Coronary artery (tissue), 2 donors: ENCODE results near the gene RASSF8.

Source experiments
- DNase-seq: peaks from one replicate; pipeline ENCODE4 v3.0.0-alpha.2; 2017; ENCODE audit warnings: low spot score
- H3K27ac ChIP-seq, 2 donors: fragments of 200-600 bp; sonication (generic); one replicate each; pipeline ENCODE4 v1.5.1; 2016 to 2019
- H3K4me3 ChIP-seq: fragments of 200-600 bp; sonication (generic); 2 replicates; pipeline ENCODE4 v1.5.1; 2016; ENCODE audit warnings: mild to moderate bottlenecking, moderate library complexity
- CTCF ChIP-seq: fragments of 200-600 bp; sonication (generic); IDR thresholded peaks from one replicate; pipeline ENCODE4 v1.5.1; 2019; ENCODE audit warnings: antibody characterized with exemption

Gene RASSF8

DNA sequence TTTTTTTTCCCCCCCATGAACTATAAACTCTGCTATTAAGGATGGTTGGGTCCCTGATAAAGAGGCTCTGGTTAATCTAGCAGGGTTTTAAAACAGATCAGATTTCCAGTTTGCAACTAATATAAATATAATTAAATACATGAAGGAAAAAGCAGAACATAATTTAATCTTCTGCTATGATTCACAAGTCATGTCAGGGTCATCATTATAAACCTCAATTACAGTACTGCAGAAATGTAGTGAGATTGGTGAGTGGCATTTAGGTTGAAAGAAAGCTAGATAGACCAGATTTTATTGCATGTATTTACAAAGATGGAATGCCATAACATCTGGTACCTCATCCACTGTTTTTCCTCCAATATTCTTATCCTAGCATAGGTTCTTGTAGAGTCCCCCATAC is 14.5 kb upstream of the RASSF8 start:
- no peak for TF ChIP-seq CTCF
- no peak for DNase-seq
- no peak overlapping the region for H3K27ac ChIP-seq
- no peak overlapping the region for H3K4me3 ChIP-seq

DNA sequence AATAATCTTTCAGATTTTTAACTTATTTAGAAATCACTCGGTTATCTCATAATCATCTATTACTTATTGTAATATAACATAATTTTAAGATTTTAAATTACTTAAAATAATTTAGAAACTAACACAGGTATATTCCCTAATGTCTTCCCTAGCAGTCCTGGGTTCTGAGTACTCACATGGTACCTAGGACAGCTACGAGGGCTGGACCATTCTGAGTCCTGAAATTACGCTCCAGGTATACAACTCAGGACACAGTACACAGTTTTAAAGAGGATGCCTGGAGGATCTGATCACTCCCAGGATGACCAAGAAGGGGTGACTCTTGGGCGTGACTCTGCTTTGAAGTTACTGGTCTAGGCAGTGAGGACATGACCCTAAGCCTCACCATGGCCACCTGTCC is 9.1 kb upstream of the RASSF8 start:
- no peak overlapping the region for H3K27ac ChIP-seq
- no peak for DNase-seq
- H3K4me3 ChIP-seq, result no peak overlapping the region
- TF ChIP-seq CTCF, result no peak

DNA sequence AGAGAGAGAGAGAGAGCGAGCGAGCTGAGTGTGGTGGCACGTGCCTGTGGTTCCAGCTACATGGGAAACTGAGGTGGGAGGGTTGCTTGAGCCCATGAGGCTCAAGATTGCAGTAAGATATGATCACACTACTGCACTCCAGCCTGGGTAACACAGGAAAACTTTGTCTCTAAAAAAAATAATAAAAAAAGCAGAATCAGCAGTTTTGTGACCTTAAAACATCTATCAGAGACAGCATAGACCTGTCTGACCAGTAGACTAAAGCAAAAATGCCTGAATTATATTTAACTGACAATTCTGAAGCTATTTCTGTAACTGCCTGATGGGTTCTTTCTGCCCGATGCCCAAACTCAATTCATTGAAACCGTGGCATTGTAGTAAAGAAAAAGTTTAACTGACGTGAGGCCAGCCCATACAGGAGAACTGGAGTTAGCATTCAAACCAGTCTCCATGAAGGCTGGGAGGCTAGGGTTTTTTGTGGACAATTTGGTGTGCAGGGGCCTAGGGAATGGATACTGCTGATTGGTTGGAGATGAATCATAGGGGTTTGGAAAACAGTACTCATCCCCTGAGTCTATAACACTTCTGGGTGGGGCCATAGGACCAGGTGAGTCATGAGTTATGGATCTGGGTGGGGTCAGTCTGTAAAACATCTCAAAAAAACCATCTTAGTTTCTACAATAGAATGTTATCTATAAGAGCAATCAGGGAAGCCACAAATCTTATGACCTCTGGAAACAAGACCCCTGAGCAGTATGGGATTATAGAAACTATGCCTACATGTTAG is 8.0 kb upstream of the RASSF8 start:
- no peak overlapping the region for H3K4me3 ChIP-seq
- TF ChIP-seq CTCF, result no peak
- no peak overlapping the region for H3K27ac ChIP-seq
- DNase-seq, result no peak

GRCh38 chr12:25957793-25958427 is 572 bp upstream of the RASSF8 start:
- peak overlapping the region; percentile 97 to 98 for H3K27ac ChIP-seq
- DNase-seq, result no peak
- peak overlapping the region; percentile 82 for H3K4me3 ChIP-seq
- no peak for TF ChIP-seq CTCF

DNA sequence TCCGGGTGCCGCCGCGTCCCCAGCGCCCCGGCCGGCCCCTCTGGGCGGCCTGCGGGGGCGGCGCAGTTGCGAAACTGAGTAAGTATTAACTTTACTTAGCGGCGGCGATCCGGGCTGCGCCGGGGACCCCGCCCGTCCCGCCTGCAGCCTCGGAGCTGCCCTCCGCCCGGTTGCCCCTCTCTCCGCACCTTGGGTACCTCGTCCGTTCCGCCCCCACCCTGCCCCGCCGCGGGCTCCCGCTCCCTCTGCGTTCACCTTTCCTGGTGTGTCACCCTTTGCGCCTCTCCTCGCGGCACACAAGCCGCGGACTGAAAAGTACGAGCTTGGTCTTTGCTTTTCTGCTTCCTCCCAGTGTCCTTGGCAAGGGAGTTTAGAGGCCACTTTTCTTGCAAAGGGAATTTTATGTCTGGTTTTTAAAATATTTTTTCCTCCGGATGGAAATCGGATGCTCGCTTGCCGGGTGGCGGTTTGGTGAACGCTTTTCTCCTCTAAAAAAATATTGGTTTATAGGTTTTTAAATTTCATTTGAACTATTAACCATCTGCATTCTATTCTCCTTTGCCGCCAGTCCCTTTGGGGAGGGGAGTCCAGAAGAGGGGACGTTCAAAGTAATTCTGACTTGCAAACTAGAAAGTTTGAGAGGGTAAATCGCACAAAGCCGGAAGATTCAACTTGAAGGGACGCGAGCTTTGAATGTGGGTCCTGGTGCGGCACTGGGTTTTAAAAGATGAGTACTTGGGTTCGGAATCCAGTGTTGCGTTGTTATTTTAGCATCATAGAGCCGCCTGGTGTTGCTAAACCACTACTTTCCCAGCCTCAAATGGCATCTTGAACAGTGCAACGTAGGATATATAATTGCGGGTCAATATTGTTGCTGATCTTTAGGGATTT is 834 bp downstream of the RASSF8 start:
- no peak for TF ChIP-seq CTCF
- H3K27ac ChIP-seq, result peak overlapping the region; percentile 97 to 98
- peak overlapping the region; percentile 82 for H3K4me3 ChIP-seq
- DNase-seq, result peak; percentile 77

GRCh38 chr12:25960143-25960542 is 1.7 kb downstream of the RASSF8 start:
- TF ChIP-seq CTCF, result no peak
- no peak for DNase-seq
- H3K27ac ChIP-seq, result peak overlapping the region; percentile 97 to 98
- H3K4me3 ChIP-seq, result peak overlapping the region; percentile 82
